ENCODE measurements around the gene LIMCH1. TPM values are rescaled to one million over a fixed set of nuclear protein-coding genes. Genes with fewer than 3 reads are reported as not detected.

Gene LIMCH1
- total RNA-seq, 3 donors from 2014 or later (not counting 1 experiment from before 2014, with no cell fraction given), result 0.05 TPM; not detected in 2

DNA sequence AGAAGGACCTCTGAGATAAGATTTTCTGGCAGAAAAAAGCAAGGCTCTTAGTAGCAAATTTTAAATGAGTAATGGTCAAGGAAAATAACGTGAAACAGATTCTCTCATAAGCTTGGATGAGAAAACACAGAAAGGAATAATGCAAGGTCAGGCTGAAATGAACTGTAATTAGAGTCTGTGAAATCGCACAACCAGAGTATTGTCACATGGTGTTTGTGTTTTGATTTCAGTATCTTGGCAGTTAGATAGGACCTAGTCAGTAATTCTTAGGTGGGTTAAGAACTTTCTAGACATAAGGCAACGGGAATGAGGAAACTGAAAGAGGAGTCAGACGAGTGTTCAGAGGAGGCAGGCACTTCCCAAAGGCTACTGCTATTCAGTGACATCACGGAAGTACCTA is 34.6 kb downstream of the LIMCH1 start:
- WGBS (ENCODE audit: insufficient coverage), result 33% methylated on average over 5 of the region's 5 CpGs
- H3K36me3 Mint-ChIP-seq, result no peaks in the 10 kb centered on the region
- no peaks in the 10 kb centered on the region for H3K27me3 Mint-ChIP-seq (ENCODE audit: low read depth in 2 of 2)

GRCh38 chr4:41572956-41573355 is 35.0 kb downstream of the LIMCH1 start:
- no peak overlapping the region for H3K27ac Mint-ChIP-seq
- no peak overlapping the region for H3K4me3 Mint-ChIP-seq
- 28% methylated on average over 2 of the region's 2 CpGs for WGBS (ENCODE audit: insufficient coverage)
- no peaks in the 10 kb centered on the region for H3K4me1 Mint-ChIP-seq
- H3K9me3 ChIP-seq (ENCODE audit: control insufficient read depth, insufficient read depth, low read length), result no peaks in the 10 kb centered on the region
- no peaks in the 10 kb centered on the region for H3K27me3 ChIP-seq (ENCODE audit: control insufficient read depth, insufficient read depth, low read length)
- H3K36me3 Mint-ChIP-seq, result no peaks in the 10 kb centered on the region
- H3K27ac ChIP-seq (ENCODE audit: low read length), result no peak overlapping the region
- no peaks in the 10 kb centered on the region for H3K27me3 Mint-ChIP-seq (ENCODE audit: low read depth in 2 of 2)
- ATAC-seq, result no peak
- intact Hi-C loops (cut with micrococcal nuclease), result no loop called here
- H3K9me3 Mint-ChIP-seq, result peaks cover 0 to under 1% of the 10 kb centered on the region in 2 donors
- no peaks in the 10 kb centered on the region for H3K4me1 ChIP-seq (ENCODE audit: control insufficient read depth, insufficient read depth, low read length)
- H3K4me3 ChIP-seq (ENCODE audit: low read length), result no peak overlapping the region
- TF ChIP-seq, protein P1, sequence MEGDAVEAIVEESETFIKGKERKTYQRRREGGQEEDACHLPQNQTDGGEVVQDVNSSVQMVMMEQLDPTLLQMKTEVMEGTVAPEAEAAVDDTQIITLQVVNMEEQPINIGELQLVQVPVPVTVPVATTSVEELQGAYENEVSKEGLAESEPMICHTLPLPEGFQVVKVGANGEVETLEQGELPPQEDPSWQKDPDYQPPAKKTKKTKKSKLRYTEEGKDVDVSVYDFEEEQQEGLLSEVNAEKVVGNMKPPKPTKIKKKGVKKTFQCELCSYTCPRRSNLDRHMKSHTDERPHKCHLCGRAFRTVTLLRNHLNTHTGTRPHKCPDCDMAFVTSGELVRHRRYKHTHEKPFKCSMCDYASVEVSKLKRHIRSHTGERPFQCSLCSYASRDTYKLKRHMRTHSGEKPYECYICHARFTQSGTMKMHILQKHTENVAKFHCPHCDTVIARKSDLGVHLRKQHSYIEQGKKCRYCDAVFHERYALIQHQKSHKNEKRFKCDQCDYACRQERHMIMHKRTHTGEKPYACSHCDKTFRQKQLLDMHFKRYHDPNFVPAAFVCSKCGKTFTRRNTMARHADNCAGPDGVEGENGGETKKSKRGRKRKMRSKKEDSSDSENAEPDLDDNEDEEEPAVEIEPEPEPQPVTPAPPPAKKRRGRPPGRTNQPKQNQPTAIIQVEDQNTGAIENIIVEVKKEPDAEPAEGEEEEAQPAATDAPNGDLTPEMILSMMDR (IDR thresholded peaks at IDR 0.05), result no peak
- no peak for DNase-seq
- no peaks in the 10 kb centered on the region for H3K36me3 ChIP-seq (ENCODE audit: control insufficient read depth, insufficient read depth, low read length)

More for the DNA sequence above, 34.6 kb downstream of the LIMCH1 start:
- no peak overlapping the region for H3K27ac ChIP-seq (ENCODE audit: low read length)
- H3K4me1 ChIP-seq (ENCODE audit: control insufficient read depth, insufficient read depth, low read length), result no peaks in the 10 kb centered on the region
- no peaks in the 10 kb centered on the region for H3K9me3 ChIP-seq (ENCODE audit: control insufficient read depth, insufficient read depth, low read length)
- ATAC-seq (no peak), DNase-seq (no peak)
- H3K27me3 ChIP-seq (ENCODE audit: control insufficient read depth, insufficient read depth, low read length), result no peaks in the 10 kb centered on the region
- H3K4me1 Mint-ChIP-seq, result no peaks in the 10 kb centered on the region
- intact Hi-C loops (cut with micrococcal nuclease), result no loop called here
- TF ChIP-seq, protein P1 (IDR thresholded peaks at IDR 0.05), result no peak
- no peak overlapping the region for H3K4me3 ChIP-seq (ENCODE audit: low read length)
- no peaks in the 10 kb centered on the region for H3K9me3 Mint-ChIP-seq
- no peak overlapping the region for H3K27ac Mint-ChIP-seq
- H3K36me3 ChIP-seq (ENCODE audit: control insufficient read depth, insufficient read depth, low read length), result no peaks in the 10 kb centered on the region
- no peak overlapping the region for H3K4me3 Mint-ChIP-seq

- WGBS (ENCODE audit: insufficient coverage), result 96% methylated on average over 3 of the region's 4 CpGs
- Mint-ChIP-seq H3K4me1 (no peaks in the 10 kb centered on the region), H3K27ac (no peak overlapping the region), H3K9me3 (peaks cover 0 to 2% of the 10 kb centered on the region in 2 donors), H3K36me3 (no peaks in the 10 kb centered on the region), H3K4me3 (no peak overlapping the region), H3K27me3 (ENCODE audit: low read depth in 2 of 2) (no peaks in the 10 kb centered on the region)
- TF ChIP-seq, protein P1 (IDR thresholded peaks at IDR 0.05), result no peak
- intact Hi-C loops (cut with micrococcal nuclease), result no loop called here
- Histone ChIP-seq H3K4me1 (ENCODE audit: control insufficient read depth, insufficient read depth, low read length) (no peaks in the 10 kb centered on the region), H3K27ac (ENCODE audit: low read length) (no peak overlapping the region), H3K36me3 (ENCODE audit: control insufficient read depth, insufficient read depth, low read length) (no peaks in the 10 kb centered on the region), H3K9me3 (ENCODE audit: control insufficient read depth, insufficient read depth, low read length) (no peaks in the 10 kb centered on the region), H3K4me3 (ENCODE audit: low read length) (no peak overlapping the region), H3K27me3 (ENCODE audit: control insufficient read depth, insufficient read depth, low read length) (no peaks in the 10 kb centered on the region)
- no peak for ATAC-seq
- no peak for DNase-seq
Measured at GRCh38 chr4:41573502-41574001, 35.6 kb downstream of the LIMCH1 start.

- Mint-ChIP-seq H3K27me3 (ENCODE audit: low read depth in 2 of 2) (no peaks in the 10 kb centered on the region), H3K9me3 (peaks cover 0 to 2% of the 10 kb centered on the region in 2 donors), H3K4me1 (no peaks in the 10 kb centered on the region), H3K27ac (no peak overlapping the region), H3K36me3 (no peaks in the 10 kb centered on the region), H3K4me3 (no peak overlapping the region)
- no peaks in the 10 kb centered on the region for H3K4me1 ChIP-seq (ENCODE audit: control insufficient read depth, insufficient read depth, low read length)
- no peak overlapping the region for H3K4me3 ChIP-seq (ENCODE audit: low read length)
- no peaks in the 10 kb centered on the region for H3K9me3 ChIP-seq (ENCODE audit: control insufficient read depth, insufficient read depth, low read length)
- ATAC-seq (no peak), DNase-seq (no peak)
- H3K27ac ChIP-seq (ENCODE audit: low read length), result no peak overlapping the region
- intact Hi-C loops (cut with micrococcal nuclease), result no loop called here
- TF ChIP-seq, protein P1 (IDR thresholded peaks at IDR 0.05), result no peak
- no peaks in the 10 kb centered on the region for H3K36me3 ChIP-seq (ENCODE audit: control insufficient read depth, insufficient read depth, low read length)
- H3K27me3 ChIP-seq (ENCODE audit: control insufficient read depth, insufficient read depth, low read length), result no peaks in the 10 kb centered on the region
- WGBS (ENCODE audit: insufficient coverage), result 84% methylated on average over 2 of the region's 4 CpGs
Measured at GRCh38 chr4:41575207-41575606, 37.2 kb downstream of the LIMCH1 start.
